ENCODE data around the gene KATNAL2. TPM values are rescaled to one million over a fixed set of nuclear protein-coding genes. Genes with fewer than 3 reads are reported as not detected.
"Not testable (repeated sequence)": the region's sequence is repeated elsewhere in the genome, so short reads cannot be mapped to it uniquely, and the experiment has no call there.

KATNAL2 gene
- polyA plus RNA-seq, 1 donor (not counting 4 experiments of a cell fraction or from before 2014, with no cell fraction given) = 1.1 TPM

DNA sequence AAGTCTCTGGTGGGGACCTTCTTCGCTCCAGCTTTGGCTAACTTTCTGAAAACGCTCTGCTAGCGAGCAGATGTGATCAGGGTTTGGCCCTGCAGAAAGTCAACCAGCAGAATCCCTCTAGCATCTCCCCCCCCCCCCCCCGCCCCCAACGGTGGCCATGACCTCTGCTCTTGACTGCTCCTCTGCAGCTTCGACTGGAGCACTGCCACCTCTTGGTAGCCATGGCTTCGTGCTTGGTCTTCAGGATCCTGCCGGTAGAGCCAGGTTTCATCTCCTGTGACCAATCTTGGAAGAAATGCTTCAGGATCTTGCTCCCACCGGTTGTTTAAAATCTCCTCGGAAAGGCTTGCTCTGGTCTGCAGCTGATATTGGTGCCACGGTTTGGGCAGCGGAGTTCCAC is 113.5 kb downstream of the KATNAL2 start:
- not testable (repeated sequence) for FAIRE-seq; H3K9me3 ChIP-seq (ENCODE audit: control insufficient read depth, low read depth, low read length)

DNA sequence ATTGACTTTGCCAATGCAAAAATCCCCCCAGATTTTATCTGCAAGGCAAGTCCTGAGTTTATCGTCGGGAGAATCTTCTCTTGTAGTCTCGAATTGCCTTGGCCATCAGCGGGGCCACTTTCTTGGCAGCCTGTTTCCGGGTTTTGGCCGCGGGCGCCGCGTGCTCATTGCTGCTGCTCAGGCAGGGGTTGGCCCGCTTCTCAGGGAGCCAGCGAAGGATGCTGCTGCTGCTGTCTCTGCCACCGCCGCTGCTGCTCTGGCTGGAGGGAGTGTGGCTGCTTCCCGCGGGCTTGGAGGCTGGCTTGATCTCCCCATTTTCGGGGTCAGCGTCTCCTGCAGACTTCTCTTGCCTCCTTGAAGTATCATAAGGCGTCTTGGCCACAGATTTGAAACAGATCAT is 115.5 kb downstream of the KATNAL2 start:
- H4K20me1 ChIP-seq (ENCODE audit: control insufficient read depth, extremely low read depth, insufficient read depth, low read length) = no peaks in the 10 kb centered on the region
- no peaks in the 10 kb centered on the region for H3K79me2 ChIP-seq (ENCODE audit: control insufficient read depth, insufficient read depth, low read length)
- FAIRE-seq (no peak), DNase-seq (ENCODE audit: low read depth, low spot score) (no peak)
- H3K4me3 ChIP-seq (ENCODE audit: control insufficient read depth in 2 of 3, extremely low read depth in 1 of 3, insufficient read depth in 2 of 3, low read depth in 1 of 3, low read length in 3 of 3) = no peak overlapping the region
- no peak overlapping the region for H2AFZ ChIP-seq (ENCODE audit: control insufficient read depth, low read length)
- dilution Hi-C loops (cut with MboI; ENCODE audit: extremely low pct_ligation_motif_present, low sequenced_read_pairs) = no loop called here
- no peaks in the 10 kb centered on the region for H3K9me1 ChIP-seq (ENCODE audit: control insufficient read depth, extremely low read depth, insufficient read depth, low read length)
- no peaks in the 10 kb centered on the region for H3K36me3 ChIP-seq (ENCODE audit: control insufficient read depth in 2 of 2, extremely low read depth in 1 of 2, insufficient read depth in 2 of 2, low read length in 2 of 2)
- H3K4me1 ChIP-seq (ENCODE audit: control insufficient read depth, extremely low read depth, insufficient read depth, low read length) = no peaks in the 10 kb centered on the region
- TF ChIP-seq, protein P1, sequence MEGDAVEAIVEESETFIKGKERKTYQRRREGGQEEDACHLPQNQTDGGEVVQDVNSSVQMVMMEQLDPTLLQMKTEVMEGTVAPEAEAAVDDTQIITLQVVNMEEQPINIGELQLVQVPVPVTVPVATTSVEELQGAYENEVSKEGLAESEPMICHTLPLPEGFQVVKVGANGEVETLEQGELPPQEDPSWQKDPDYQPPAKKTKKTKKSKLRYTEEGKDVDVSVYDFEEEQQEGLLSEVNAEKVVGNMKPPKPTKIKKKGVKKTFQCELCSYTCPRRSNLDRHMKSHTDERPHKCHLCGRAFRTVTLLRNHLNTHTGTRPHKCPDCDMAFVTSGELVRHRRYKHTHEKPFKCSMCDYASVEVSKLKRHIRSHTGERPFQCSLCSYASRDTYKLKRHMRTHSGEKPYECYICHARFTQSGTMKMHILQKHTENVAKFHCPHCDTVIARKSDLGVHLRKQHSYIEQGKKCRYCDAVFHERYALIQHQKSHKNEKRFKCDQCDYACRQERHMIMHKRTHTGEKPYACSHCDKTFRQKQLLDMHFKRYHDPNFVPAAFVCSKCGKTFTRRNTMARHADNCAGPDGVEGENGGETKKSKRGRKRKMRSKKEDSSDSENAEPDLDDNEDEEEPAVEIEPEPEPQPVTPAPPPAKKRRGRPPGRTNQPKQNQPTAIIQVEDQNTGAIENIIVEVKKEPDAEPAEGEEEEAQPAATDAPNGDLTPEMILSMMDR (optimal IDR thresholded peaks at IDR 0.05 in 1 of 3, IDR thresholded peaks at IDR 0.05 in 1 of 3, conservative IDR thresholded peaks at IDR 0.05 in 1 of 3; ENCODE audit: extremely low read depth in 1 of 3, insufficient read depth in 2 of 3, low read length in 3 of 3) = no peak
- no peak for TF ChIP-seq EZH2 (IDR thresholded peaks at IDR 0.05; ENCODE audit: low read length)
- no peaks in the 10 kb centered on the region for H3K27me3 ChIP-seq (ENCODE audit: control insufficient read depth, extremely low read depth, insufficient read depth, low read length)
- H3K27ac ChIP-seq (ENCODE audit: control insufficient read depth, insufficient read depth, low read length) = no peak overlapping the region
- H3K4me2 ChIP-seq (ENCODE audit: control insufficient read depth, extremely low read depth, insufficient read depth, low read depth, low read length) = no peak overlapping the region
- no peak overlapping the region for H3K9ac ChIP-seq (ENCODE audit: control insufficient read depth, extremely low read depth, insufficient read depth, low read length)
- H3K9me3 ChIP-seq (ENCODE audit: control insufficient read depth, low read depth, low read length) = no peaks in the 10 kb centered on the region

More for the DNA sequence above, 113.5 kb downstream of the KATNAL2 start:
- H3K9me1 ChIP-seq (ENCODE audit: control insufficient read depth, extremely low read depth, insufficient read depth, low read length); dilution Hi-C loops (cut with MboI; ENCODE audit: extremely low pct_ligation_motif_present, low sequenced_read_pairs); H3K9ac ChIP-seq (ENCODE audit: control insufficient read depth, extremely low read depth, insufficient read depth, low read length); H3K27me3 ChIP-seq (ENCODE audit: control insufficient read depth, extremely low read depth, insufficient read depth, low read length); H3K36me3 ChIP-seq (ENCODE audit: control insufficient read depth in 2 of 2, extremely low read depth in 1 of 2, insufficient read depth in 2 of 2, low read length in 2 of 2); H3K4me3 ChIP-seq (ENCODE audit: control insufficient read depth in 2 of 3, extremely low read depth in 1 of 3, insufficient read depth in 2 of 3, low read depth in 1 of 3, low read length in 3 of 3); H3K27ac ChIP-seq (ENCODE audit: control insufficient read depth, insufficient read depth, low read length); DNase-seq (ENCODE audit: low read depth, low spot score); H2AFZ ChIP-seq (ENCODE audit: control insufficient read depth, low read length); H4K20me1 ChIP-seq (ENCODE audit: control insufficient read depth, extremely low read depth, insufficient read depth, low read length); H3K4me2 ChIP-seq (ENCODE audit: control insufficient read depth, extremely low read depth, insufficient read depth, low read depth, low read length); H3K4me1 ChIP-seq (ENCODE audit: control insufficient read depth, extremely low read depth, insufficient read depth, low read length); H3K79me2 ChIP-seq (ENCODE audit: control insufficient read depth, insufficient read depth, low read length): not testable (repeated sequence)

DNA sequence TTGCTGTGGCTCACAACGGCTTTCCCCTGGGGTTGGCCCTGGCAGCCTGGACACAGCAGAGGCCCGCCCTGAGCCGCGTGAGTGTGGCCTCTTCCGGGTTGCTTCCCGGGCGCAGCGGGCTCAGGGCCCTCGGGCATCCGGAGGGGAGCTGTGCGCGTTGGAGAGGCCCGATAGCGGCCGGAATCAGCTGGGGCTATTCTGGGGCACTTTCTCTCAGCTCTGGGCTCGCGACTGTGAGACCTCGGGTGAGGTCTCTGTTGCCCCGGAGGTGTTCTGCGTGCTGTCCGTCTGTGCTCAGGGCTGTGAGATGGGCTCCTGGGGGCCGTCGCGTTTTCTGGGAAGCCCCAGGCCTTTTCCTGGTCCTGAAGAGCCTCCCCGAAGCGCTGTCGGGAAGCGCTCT is 117.2 kb downstream of the KATNAL2 start:
- H3K4me2 ChIP-seq (ENCODE audit: control insufficient read depth, extremely low read depth, insufficient read depth, low read depth, low read length); H3K27me3 ChIP-seq (ENCODE audit: control insufficient read depth, extremely low read depth, insufficient read depth, low read length); H3K4me1 ChIP-seq (ENCODE audit: control insufficient read depth, extremely low read depth, insufficient read depth, low read length); FAIRE-seq; DNase-seq (ENCODE audit: low read depth, low spot score); H3K27ac ChIP-seq (ENCODE audit: control insufficient read depth, insufficient read depth, low read length); H3K4me3 ChIP-seq (ENCODE audit: control insufficient read depth in 2 of 3, extremely low read depth in 1 of 3, insufficient read depth in 2 of 3, low read depth in 1 of 3, low read length in 3 of 3); H3K9me3 ChIP-seq (ENCODE audit: control insufficient read depth, low read depth, low read length); H3K9ac ChIP-seq (ENCODE audit: control insufficient read depth, extremely low read depth, insufficient read depth, low read length); H2AFZ ChIP-seq (ENCODE audit: control insufficient read depth, low read length); H3K79me2 ChIP-seq (ENCODE audit: control insufficient read depth, insufficient read depth, low read length); H4K20me1 ChIP-seq (ENCODE audit: control insufficient read depth, extremely low read depth, insufficient read depth, low read length); dilution Hi-C loops (cut with MboI; ENCODE audit: extremely low pct_ligation_motif_present, low sequenced_read_pairs); H3K9me1 ChIP-seq (ENCODE audit: control insufficient read depth, extremely low read depth, insufficient read depth, low read length); H3K36me3 ChIP-seq (ENCODE audit: control insufficient read depth in 2 of 2, extremely low read depth in 1 of 2, insufficient read depth in 2 of 2, low read length in 2 of 2): not testable (repeated sequence)
